ENCODE data around the gene CXCL3. TPM values are rescaled to one million over a fixed set of nuclear protein-coding genes. Genes with fewer than 3 reads are reported as not detected.
"Not testable (repeated sequence)": the region's sequence is repeated elsewhere in the genome, so short reads cannot be mapped to it uniquely, and the experiment has no call there.

CXCL3 gene
- total RNA-seq, 1 donor from 2014 or later, result 5.9 TPM

DNA sequence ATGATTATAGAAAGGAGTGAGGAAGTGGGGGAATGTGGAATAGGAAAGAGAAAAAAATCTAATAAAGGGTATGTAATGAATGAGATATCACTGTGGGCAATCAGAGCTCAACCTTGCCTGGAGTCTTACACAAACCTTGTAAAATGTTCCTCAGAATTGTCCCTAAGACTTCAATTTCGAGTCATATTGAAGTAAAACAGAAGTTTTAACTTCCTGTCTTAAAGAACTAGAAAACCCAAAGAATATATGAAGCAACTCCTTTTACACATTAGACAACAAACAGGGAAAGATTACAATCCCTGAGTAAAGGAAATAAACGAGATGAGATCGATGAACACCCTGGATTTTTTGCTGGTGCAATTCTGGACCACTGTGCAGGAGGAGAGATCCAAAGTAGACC lies 42.5 kb upstream of the CXCL3 start:
- TF ChIP-seq, protein P1, sequence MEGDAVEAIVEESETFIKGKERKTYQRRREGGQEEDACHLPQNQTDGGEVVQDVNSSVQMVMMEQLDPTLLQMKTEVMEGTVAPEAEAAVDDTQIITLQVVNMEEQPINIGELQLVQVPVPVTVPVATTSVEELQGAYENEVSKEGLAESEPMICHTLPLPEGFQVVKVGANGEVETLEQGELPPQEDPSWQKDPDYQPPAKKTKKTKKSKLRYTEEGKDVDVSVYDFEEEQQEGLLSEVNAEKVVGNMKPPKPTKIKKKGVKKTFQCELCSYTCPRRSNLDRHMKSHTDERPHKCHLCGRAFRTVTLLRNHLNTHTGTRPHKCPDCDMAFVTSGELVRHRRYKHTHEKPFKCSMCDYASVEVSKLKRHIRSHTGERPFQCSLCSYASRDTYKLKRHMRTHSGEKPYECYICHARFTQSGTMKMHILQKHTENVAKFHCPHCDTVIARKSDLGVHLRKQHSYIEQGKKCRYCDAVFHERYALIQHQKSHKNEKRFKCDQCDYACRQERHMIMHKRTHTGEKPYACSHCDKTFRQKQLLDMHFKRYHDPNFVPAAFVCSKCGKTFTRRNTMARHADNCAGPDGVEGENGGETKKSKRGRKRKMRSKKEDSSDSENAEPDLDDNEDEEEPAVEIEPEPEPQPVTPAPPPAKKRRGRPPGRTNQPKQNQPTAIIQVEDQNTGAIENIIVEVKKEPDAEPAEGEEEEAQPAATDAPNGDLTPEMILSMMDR (conservative IDR thresholded peaks at IDR 0.05), result no peak
- H3K27ac Mint-ChIP-seq, result no peak overlapping the region
- no peaks in the 10 kb centered on the region for H3K4me1 Mint-ChIP-seq (ENCODE audit: unreplicated experiment)
- H3K9me3 Mint-ChIP-seq, result no peaks in the 10 kb centered on the region
- H3K36me3 Mint-ChIP-seq, result no peaks in the 10 kb centered on the region
- peaks cover 10% of the 10 kb centered on the region for H3K27me3 Mint-ChIP-seq
- no peak overlapping the region for H3K4me3 Mint-ChIP-seq
- no peak for DNase-seq (ENCODE audit: extremely low spot score, unreplicated experiment)

DNA sequence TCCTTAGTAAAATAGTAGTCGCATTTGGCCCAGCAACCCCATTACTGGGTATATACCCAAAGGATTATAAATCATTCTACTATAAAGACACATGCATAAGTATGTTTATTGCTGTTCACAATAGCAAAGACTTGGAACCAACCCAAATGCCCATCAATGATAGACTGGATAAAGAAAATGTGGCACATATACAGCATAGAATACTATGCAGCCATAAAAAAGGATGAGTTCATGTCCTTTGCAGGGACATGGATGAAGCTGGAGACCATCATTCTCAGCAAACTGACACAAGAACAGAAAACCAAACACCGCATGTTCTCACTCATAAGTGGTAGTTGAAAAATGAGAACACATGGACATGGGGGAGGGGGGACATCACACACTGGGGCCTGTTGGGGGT lies 41.9 kb upstream of the CXCL3 start:
- not testable (repeated sequence) for H3K4me3 Mint-ChIP-seq; H3K9me3 Mint-ChIP-seq; H3K4me1 Mint-ChIP-seq (ENCODE audit: unreplicated experiment); H3K27me3 Mint-ChIP-seq; DNase-seq (ENCODE audit: extremely low spot score, unreplicated experiment); H3K27ac Mint-ChIP-seq; H3K36me3 Mint-ChIP-seq

DNA sequence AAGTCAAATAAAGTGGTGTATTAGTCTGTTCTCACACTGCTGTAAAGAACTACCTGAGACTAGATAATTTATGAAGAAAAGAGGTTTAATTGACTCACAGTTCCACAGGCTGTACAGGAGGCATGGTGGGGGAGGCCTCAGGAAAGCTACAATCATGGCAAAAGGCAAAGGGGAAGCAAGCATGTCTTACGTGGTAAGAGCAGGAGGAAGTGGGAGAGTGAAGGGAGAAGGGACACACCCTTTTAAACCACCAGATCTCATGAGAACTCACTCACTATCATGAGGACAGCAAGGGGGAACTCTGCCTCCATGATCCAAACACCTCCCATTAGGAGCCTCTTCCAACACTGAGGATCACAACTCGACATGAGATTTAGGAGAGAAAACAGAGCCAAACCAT lies 40.5 kb upstream of the CXCL3 start:
- not testable (repeated sequence) for H3K27ac Mint-ChIP-seq; H3K9me3 Mint-ChIP-seq; H3K4me3 Mint-ChIP-seq; H3K36me3 Mint-ChIP-seq; H3K27me3 Mint-ChIP-seq; H3K4me1 Mint-ChIP-seq (ENCODE audit: unreplicated experiment); DNase-seq (ENCODE audit: extremely low spot score, unreplicated experiment)

DNA sequence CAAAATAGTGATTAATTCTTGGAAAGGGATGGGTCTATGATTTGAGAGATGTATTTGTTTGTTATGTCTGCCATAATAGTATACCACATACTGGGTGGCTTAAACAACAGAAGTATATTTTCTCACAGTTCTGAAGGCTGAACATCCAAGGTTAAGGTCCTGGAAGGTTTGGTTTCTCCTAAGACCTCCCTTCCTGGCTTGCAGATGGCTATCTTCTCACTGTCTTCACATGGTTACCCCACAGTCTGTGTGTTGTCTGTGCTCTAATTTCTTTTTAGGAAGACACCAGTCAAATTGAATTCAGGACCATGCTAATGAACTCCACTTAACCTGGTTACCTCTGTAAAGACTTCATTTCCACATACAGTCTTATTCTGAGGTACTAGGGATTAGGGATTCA lies 34.9 kb upstream of the CXCL3 start:
- no peak for DNase-seq (ENCODE audit: extremely low spot score, unreplicated experiment)
- Mint-ChIP-seq H3K27ac (no peak overlapping the region), H3K27me3 (no peaks in the 10 kb centered on the region), H3K4me3 (no peak overlapping the region), H3K9me3 (no peaks in the 10 kb centered on the region), H3K36me3 (no peaks in the 10 kb centered on the region), H3K4me1 (ENCODE audit: unreplicated experiment) (no peaks in the 10 kb centered on the region)
- TF ChIP-seq, protein P1 (conservative IDR thresholded peaks at IDR 0.05), result no peak

DNA sequence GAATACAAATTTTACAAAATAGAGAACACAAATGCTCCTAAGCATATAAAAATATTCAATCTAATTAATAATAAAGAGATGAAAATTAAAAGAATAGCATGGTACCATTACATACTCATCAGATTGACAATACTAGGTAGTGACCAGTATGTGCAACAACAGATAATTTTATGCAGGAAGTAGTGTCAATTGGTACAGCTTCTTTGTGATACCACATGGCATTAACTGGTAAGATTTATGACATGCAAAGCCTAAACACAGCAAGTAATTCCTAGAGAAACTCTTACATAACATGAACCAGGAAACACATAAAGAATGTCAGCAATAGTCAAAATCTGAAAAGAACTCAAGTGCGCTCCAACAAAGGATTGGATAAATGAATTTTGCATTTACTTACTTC lies 34.2 kb upstream of the CXCL3 start:
- Mint-ChIP-seq H3K4me3 (no peak overlapping the region), H3K9me3 (no peaks in the 10 kb centered on the region), H3K4me1 (ENCODE audit: unreplicated experiment) (no peaks in the 10 kb centered on the region), H3K27ac (no peak overlapping the region), H3K36me3 (no peaks in the 10 kb centered on the region), H3K27me3 (no peaks in the 10 kb centered on the region)
- DNase-seq (ENCODE audit: extremely low spot score, unreplicated experiment), result no peak
- TF ChIP-seq, protein P1 (conservative IDR thresholded peaks at IDR 0.05), result no peak

DNA sequence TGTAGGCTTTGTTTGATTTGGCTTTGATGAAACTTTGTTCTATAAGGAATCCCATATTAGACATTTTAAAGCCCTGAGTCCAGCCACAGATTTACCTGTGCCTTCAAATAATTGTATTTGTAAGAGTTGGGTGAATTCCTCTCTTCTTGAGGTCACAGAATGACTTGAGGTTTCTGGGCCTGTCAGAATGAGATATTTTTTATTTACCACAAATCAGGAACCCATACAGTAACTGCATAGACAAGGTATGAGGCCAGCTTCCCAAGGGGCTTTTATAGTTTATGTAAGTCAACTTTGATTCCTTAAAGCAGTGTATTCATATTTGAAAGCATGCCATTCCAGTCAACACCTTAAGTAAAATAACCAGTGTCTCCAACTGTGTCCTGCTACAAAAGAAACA lies 29.1 kb upstream of the CXCL3 start:
- no peak overlapping the region for H3K4me3 Mint-ChIP-seq
- no peak for DNase-seq (ENCODE audit: extremely low spot score, unreplicated experiment)
- H3K4me1 Mint-ChIP-seq (ENCODE audit: unreplicated experiment), result no peaks in the 10 kb centered on the region
- H3K27me3 Mint-ChIP-seq, result no peaks in the 10 kb centered on the region
- TF ChIP-seq, protein P1 (conservative IDR thresholded peaks at IDR 0.05), result no peak
- H3K27ac Mint-ChIP-seq, result no peak overlapping the region
- H3K36me3 Mint-ChIP-seq, result no peaks in the 10 kb centered on the region
- H3K9me3 Mint-ChIP-seq, result no peaks in the 10 kb centered on the region

DNA sequence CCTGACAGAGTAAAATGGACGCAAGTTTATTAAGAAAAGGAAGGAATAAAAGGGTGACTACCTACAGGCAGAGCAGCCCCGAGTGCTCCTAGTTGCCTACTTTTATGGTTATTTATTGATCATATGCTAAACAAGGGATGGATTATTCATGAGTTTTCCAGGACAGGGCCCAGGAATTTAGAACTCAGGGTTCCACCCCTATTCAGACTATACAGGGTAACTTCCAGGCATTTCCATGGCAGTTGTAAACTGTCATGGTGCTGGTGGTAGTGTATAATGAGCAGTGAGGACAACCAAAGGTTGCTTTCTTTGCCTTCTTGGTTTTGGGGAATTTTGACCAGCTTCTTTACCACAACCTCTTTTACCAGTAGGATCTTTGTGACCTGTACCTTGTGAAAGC lies 27.7 kb upstream of the CXCL3 start:
- Mint-ChIP-seq H3K36me3 (no peaks in the 10 kb centered on the region), H3K4me1 (ENCODE audit: unreplicated experiment) (no peaks in the 10 kb centered on the region), H3K9me3 (no peaks in the 10 kb centered on the region), H3K27me3 (no peaks in the 10 kb centered on the region), H3K27ac (no peak overlapping the region), H3K4me3 (no peak overlapping the region)
- no peak for DNase-seq (ENCODE audit: extremely low spot score, unreplicated experiment)
- TF ChIP-seq, protein P1 (conservative IDR thresholded peaks at IDR 0.05), result no peak

Data from type B pancreatic cell (in vitro differentiated cells).